ENCODE data around the gene GPR15.

The GPR15 gene

DNA sequence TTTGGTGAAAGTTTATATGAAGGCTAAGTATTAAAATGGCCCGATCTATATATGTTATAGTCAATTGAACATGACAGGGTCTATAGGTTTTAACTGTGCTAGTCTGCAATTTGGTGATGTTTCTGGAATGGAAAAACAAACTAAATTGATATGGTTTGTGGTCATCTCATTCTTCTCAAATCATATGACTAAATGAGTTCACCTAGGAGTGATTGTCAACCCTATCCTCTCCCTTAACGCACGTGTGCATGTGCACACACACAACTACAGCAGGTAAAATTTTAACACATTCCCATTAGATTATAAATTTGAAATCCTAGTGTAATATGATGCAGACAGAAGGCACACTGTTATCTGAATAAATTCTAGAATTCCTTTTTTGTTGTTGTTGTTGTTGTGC lies 18.0 kb upstream of the GPR15 start:
- Histone ChIP-seq H3K27me3 (replicated peaks) (no peaks in the 10 kb centered on the region), H3K27ac (no peak overlapping the region), H3K4me3 (ENCODE audit: low read depth, low read length) (no peak overlapping the region), H3K36me3 (replicated peaks) (peaks cover 20% of the 10 kb centered on the region)
- DNase-seq: no peak
- TF ChIP-seq, protein P1, sequence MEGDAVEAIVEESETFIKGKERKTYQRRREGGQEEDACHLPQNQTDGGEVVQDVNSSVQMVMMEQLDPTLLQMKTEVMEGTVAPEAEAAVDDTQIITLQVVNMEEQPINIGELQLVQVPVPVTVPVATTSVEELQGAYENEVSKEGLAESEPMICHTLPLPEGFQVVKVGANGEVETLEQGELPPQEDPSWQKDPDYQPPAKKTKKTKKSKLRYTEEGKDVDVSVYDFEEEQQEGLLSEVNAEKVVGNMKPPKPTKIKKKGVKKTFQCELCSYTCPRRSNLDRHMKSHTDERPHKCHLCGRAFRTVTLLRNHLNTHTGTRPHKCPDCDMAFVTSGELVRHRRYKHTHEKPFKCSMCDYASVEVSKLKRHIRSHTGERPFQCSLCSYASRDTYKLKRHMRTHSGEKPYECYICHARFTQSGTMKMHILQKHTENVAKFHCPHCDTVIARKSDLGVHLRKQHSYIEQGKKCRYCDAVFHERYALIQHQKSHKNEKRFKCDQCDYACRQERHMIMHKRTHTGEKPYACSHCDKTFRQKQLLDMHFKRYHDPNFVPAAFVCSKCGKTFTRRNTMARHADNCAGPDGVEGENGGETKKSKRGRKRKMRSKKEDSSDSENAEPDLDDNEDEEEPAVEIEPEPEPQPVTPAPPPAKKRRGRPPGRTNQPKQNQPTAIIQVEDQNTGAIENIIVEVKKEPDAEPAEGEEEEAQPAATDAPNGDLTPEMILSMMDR (IDR thresholded peaks at IDR 0.05; ENCODE audit: low read depth, low read length, missing control alignments): no peak
- in situ Hi-C loops (cut with HindIII; ENCODE audit: low pct_ligation_motif_present, low sequenced_read_pairs): no loop called here

DNA sequence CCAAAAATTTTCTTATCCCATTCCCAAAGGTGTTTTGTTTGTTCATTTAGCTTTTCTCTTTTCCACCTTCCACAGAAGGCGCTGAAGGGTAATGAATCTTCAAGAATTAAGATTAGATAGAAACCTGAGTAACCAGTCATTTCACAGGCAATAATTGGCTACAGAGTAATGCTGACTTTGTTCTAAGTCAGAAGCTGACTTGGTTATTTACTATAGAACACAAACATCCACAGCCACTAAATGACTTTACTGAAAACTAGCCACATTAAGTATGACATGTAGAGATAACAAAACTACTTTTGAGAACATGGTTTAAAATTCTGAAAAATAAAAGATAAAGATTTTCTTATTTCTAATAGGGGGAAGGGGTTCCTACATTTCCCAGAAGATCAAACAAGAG lies 16.8 kb upstream of the GPR15 start:
- peaks cover 20% of the 10 kb centered on the region for H3K36me3 ChIP-seq (replicated peaks)
- no peak overlapping the region for H3K4me3 ChIP-seq (ENCODE audit: low read depth, low read length)
- H3K27ac ChIP-seq: no peak overlapping the region
- no peaks in the 10 kb centered on the region for H3K27me3 ChIP-seq (replicated peaks)
- in situ Hi-C loops (cut with HindIII; ENCODE audit: low pct_ligation_motif_present, low sequenced_read_pairs): no loop called here
- TF ChIP-seq, protein P1 (IDR thresholded peaks at IDR 0.05; ENCODE audit: low read depth, low read length, missing control alignments): no peak
- no peak for DNase-seq

DNA sequence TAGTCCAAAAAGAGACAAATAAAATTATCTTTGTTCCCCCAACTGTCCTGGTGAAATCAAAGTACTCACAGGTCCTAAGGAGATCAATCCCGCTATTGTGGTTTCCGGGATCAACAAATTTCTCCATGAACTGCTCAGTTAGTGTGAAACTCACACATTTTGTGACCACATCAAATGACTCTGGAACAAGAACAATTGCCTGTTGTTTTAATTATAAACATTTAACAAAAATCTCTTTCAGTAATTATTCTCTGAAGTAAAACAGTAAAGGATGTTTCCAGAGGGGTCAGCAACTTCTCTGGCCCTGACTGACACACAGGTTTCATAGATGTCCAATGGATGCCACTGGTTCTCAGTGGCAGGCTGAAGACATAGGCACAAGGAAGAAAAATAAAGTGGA lies 13.0 kb upstream of the GPR15 start:
- no peaks in the 10 kb centered on the region for H3K27me3 ChIP-seq (replicated peaks)
- TF ChIP-seq, protein P1 (IDR thresholded peaks at IDR 0.05; ENCODE audit: low read depth, low read length, missing control alignments): no peak
- H3K4me3 ChIP-seq (ENCODE audit: low read depth, low read length): no peak overlapping the region
- DNase-seq: no peak
- H3K27ac ChIP-seq: no peak overlapping the region
- peaks cover 20% of the 10 kb centered on the region for H3K36me3 ChIP-seq (replicated peaks)
- in situ Hi-C loops (cut with HindIII; ENCODE audit: low pct_ligation_motif_present, low sequenced_read_pairs): no loop called here

DNA sequence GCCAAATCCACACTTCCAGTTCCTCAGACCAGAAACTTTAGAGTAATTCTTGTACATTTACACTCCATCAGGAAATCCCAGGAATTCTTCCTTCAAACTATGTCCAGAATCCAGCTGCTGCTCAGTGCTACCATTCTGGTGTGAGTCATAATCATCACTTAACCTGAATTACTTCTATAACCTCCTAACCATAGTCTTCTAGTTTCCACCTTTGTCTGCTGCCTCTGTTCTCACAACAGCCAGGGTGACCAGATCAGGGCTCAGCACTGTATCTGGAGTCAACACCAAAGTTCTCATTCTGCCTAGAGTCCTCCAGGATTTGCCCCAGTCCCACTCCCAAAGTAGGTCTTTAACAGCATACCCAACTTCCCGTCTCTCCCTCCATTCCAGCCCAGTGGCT lies 12.4 kb upstream of the GPR15 start:
- H3K27me3 ChIP-seq (replicated peaks): no peaks in the 10 kb centered on the region
- in situ Hi-C loops (cut with HindIII; ENCODE audit: low pct_ligation_motif_present, low sequenced_read_pairs): no loop called here
- DNase-seq: no peak
- peaks cover 20% of the 10 kb centered on the region for H3K36me3 ChIP-seq (replicated peaks)
- H3K27ac ChIP-seq: no peak overlapping the region
- TF ChIP-seq, protein P1 (IDR thresholded peaks at IDR 0.05; ENCODE audit: low read depth, low read length, missing control alignments): no peak
- no peak overlapping the region for H3K4me3 ChIP-seq (ENCODE audit: low read depth, low read length)

DNA sequence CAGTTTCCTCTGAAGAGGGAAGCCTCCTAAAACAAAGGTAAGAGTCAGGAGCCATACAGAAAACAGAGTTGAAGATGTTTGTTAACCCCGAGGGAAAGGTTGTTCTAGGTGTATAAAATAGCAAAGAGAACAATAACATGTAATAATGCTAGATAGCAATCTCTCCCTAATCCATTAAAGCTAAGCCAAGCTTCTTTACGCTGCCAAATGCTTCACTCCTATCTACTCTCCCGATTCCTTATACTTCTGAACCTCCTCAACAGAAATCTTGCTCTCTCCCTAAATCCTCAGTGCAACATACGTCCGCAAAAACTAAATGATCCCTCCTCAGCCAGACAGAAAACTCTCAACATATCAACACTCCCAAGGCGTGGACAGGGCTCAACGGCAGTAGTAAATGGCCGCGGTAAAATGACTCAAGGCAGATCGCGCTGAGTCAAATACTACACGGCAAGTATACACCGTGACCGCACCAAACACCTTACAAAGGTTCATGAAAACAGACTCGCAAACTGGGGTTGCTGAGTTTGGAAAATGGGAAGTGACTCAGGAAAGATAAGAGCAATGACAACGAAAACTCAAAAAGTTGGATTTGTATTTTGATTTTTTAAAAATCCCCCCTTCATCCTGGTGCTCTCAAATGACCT lies 9.8 kb upstream of the GPR15 start:
- H3K27ac ChIP-seq: peak overlapping the region; percentile 90
- H3K4me3 ChIP-seq (ENCODE audit: low read depth, low read length): peak overlapping the region; percentile 78
- peak; percentile 62 for DNase-seq
- TF ChIP-seq, protein P1 (IDR thresholded peaks at IDR 0.05; ENCODE audit: low read depth, low read length, missing control alignments): no peak
- in situ Hi-C loops (cut with HindIII; ENCODE audit: low pct_ligation_motif_present, low sequenced_read_pairs): no loop called here
- peaks cover 6% of the 10 kb centered on the region for H3K36me3 ChIP-seq (replicated peaks)
- no peaks in the 10 kb centered on the region for H3K27me3 ChIP-seq (replicated peaks)

Measured in brain microvascular endothelial cell (primary cell).